ENCODE data around the gene NALF2.

DNA sequence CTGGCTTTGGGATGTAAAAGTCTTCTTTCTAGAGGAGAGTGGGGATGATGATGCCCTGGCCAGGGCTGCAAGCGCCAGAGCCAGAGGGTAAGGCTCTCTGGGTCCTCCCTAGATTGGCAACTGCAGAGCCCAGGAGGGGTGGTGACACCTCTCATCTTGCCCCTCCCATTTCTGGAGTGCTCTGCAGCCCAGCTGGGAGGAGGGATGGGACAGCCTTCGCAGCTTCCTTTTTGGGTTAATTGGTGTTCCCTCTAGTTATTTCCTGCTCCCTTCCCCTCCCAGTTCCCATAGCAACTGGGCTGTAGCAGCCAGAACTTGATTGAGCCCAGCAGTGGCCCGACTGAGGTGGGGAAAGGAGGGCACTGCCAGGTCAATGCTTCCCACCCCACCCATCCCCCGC, 19.2 kb downstream of the NALF2 start:
- TF ChIP-seq, protein P1, sequence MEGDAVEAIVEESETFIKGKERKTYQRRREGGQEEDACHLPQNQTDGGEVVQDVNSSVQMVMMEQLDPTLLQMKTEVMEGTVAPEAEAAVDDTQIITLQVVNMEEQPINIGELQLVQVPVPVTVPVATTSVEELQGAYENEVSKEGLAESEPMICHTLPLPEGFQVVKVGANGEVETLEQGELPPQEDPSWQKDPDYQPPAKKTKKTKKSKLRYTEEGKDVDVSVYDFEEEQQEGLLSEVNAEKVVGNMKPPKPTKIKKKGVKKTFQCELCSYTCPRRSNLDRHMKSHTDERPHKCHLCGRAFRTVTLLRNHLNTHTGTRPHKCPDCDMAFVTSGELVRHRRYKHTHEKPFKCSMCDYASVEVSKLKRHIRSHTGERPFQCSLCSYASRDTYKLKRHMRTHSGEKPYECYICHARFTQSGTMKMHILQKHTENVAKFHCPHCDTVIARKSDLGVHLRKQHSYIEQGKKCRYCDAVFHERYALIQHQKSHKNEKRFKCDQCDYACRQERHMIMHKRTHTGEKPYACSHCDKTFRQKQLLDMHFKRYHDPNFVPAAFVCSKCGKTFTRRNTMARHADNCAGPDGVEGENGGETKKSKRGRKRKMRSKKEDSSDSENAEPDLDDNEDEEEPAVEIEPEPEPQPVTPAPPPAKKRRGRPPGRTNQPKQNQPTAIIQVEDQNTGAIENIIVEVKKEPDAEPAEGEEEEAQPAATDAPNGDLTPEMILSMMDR (conservative IDR thresholded peaks at IDR 0.05), result no peak
- no peak for TF ChIP-seq EZH2 (IDR thresholded peaks at IDR 0.05; ENCODE audit: low read depth)

Measured in PC-9 (cell line).